ENCODE measurements around the gene INTS7. TPM values are rescaled to one million over a fixed set of nuclear protein-coding genes. Genes with fewer than 3 reads are reported as not detected.

The INTS7 gene
- total RNA-seq, 1 donor from 2014 or later = 34.4 TPM

DNA sequence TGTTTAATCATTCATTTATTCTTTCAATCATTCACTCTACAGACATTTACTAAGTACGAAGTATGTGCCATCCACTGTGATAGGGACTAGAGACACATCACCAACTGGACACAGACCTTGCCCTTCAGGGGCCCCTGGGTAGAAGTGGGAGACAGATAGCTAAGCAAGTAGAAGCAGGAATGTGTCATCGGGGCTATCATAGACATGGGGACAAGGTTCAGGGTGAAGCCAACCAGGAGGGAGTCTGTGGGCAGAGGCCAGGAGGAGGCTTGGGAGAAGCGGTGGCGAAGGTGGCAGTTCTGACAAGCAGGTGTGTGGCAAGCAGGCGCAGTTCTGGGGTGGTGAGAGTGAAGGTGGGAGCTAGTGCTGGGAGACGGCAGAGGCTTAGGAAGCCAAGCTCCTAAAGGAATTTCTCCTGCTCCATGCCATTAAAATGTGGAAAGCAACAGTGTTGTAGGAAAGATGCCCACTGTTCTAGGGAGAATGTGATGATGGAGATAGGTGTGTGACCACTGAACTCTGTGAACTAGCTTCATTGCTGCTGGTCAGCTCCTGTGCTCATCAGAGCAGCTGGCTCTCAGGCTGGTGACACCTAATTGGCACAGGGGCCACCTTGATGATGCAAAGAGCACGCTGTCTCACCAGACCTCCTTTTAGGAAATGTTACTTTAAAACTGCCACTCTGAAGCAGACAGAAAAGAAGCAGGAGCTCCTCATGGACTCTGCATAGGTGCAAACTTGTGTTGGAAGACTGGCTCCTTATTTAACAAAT lies 125.1 kb downstream of the INTS7 start:
- H3K36me3 Mint-ChIP-seq (ENCODE audit: low read depth) = no peaks in the 10 kb centered on the region
- intact Hi-C loops (cut with micrococcal nuclease) = no loop called here
- no peak overlapping the region for H3K4me3 Mint-ChIP-seq
- peaks cover 22% of the 10 kb centered on the region for H3K27me3 Mint-ChIP-seq
- no peak overlapping the region for H3K27ac Mint-ChIP-seq
- H3K9me3 Mint-ChIP-seq = peaks cover 2% of the 10 kb centered on the region
- DNase-seq = no peak
- H3K4me1 Mint-ChIP-seq = no peaks in the 10 kb centered on the region

DNA sequence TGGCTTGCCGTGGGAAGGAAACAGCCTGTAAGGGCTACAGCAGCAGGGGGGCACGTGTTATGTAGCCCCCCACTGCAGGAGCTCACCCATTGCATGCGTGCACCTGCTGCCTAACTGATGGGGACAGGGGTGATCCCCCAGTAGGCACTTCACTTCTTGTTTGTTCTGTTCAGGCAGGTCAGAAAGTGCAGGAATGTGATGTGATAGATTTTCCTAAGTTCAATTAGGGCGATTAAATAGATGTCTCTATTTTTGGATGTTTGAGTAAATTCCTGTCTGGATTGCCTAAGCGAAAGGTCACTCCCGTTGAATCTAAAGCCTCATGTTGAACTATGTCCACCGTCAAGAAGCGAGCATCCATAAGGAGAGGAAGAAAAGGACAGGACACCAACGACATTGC lies 126.0 kb downstream of the INTS7 start:
- DNase-seq = no peak
- no peaks in the 10 kb centered on the region for H3K4me1 Mint-ChIP-seq
- intact Hi-C loops (cut with micrococcal nuclease) = no loop called here
- peaks cover 19% of the 10 kb centered on the region for H3K27me3 Mint-ChIP-seq
- no peak overlapping the region for H3K27ac Mint-ChIP-seq
- peaks cover 2% of the 10 kb centered on the region for H3K9me3 Mint-ChIP-seq
- H3K36me3 Mint-ChIP-seq (ENCODE audit: low read depth) = no peaks in the 10 kb centered on the region
- no peak overlapping the region for H3K4me3 Mint-ChIP-seq

DNA sequence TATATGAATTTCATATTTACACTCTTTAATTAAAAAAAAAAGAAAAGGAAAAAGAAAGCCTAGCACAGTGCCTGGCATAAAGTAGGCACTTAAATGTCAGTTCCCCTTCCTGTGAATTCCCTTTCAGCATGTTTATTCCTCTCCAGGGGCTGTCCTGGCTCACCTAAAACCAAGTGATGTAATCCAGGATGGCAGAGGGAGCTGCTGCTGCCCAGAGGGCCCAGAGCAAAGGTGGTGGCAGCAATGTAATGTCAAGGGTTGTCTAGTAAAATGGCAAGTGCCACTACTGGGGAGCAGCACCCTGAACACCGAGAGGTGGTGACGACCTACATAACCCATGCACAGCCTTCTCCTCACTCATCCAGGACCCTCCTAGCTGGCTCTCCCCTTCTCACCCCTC lies 126.4 kb downstream of the INTS7 start:
- Mint-ChIP-seq H3K27ac (no peak overlapping the region), H3K36me3 (ENCODE audit: low read depth) (no peaks in the 10 kb centered on the region), H3K27me3 (peaks cover 19% of the 10 kb centered on the region), H3K9me3 (peaks cover 3% of the 10 kb centered on the region), H3K4me1 (no peaks in the 10 kb centered on the region), H3K4me3 (no peak overlapping the region)
- DNase-seq = no peak
- intact Hi-C loops (cut with micrococcal nuclease) = no loop called here

GRCh38 chr1:211908453-211908852 lies 126.9 kb downstream of the INTS7 start:
- Mint-ChIP-seq H3K9me3 (peaks cover 3% of the 10 kb centered on the region), H3K4me3 (no peak overlapping the region), H3K27me3 (peaks cover 19% of the 10 kb centered on the region), H3K4me1 (no peaks in the 10 kb centered on the region), H3K27ac (no peak overlapping the region), H3K36me3 (ENCODE audit: low read depth) (no peaks in the 10 kb centered on the region)
- no peak for DNase-seq
- intact Hi-C loops (cut with micrococcal nuclease) = no loop called here

DNA sequence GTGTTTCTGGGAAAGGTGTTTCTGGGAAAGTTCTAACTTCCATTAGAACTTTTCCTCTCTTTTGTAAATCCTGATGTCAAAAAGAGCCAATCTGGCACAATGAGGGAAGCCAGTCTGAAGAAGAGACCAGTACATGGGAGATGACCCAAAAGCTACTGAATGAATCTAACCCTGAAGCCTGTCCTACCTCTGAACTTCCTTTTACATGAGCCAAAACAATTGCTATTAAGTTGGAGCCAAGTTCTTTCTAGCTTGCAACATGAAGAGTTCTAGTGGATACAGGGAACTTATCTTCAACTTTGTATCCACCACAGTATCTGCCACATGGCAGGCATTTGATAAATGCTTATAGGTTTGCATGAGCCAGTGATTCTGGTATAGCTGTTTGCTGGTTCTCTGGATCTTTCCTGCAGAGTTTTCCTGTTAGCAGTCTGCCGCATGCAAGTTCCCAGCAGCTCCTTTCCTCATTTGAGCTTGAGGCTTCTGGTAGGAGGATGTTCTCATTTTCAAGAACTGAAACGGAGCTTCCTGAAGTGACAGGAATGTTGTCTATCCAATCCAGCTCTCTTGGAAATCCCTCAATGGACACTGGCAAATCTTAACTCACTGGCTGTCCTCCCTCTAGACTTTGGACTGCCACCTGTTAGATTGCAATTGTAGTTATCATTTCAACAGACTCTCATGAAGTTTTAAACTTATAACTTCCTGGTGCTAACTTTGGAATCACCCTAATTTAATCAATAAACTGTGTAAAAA lies 131.7 kb downstream of the INTS7 start:
- DNase-seq = no peak
- intact Hi-C loops (cut with micrococcal nuclease) = no loop called here
- Mint-ChIP-seq H3K4me1 (no peaks in the 10 kb centered on the region), H3K27me3 (peaks cover 9% of the 10 kb centered on the region), H3K4me3 (no peak overlapping the region), H3K36me3 (ENCODE audit: low read depth) (peaks cover 2% of the 10 kb centered on the region), H3K27ac (no peak overlapping the region), H3K9me3 (peaks cover 6% of the 10 kb centered on the region)

- Mint-ChIP-seq H3K27ac (no peak overlapping the region), H3K4me3 (no peak overlapping the region), H3K4me1 (no peaks in the 10 kb centered on the region), H3K27me3 (peaks cover 7% of the 10 kb centered on the region), H3K9me3 (peaks cover 6% of the 10 kb centered on the region), H3K36me3 (ENCODE audit: low read depth) (peaks cover 2% of the 10 kb centered on the region)
- intact Hi-C loops (cut with micrococcal nuclease) = no loop called here
- no peak for DNase-seq
Observed at GRCh38 chr1:211902624-211903291, 132.6 kb downstream of the INTS7 start.

DNA sequence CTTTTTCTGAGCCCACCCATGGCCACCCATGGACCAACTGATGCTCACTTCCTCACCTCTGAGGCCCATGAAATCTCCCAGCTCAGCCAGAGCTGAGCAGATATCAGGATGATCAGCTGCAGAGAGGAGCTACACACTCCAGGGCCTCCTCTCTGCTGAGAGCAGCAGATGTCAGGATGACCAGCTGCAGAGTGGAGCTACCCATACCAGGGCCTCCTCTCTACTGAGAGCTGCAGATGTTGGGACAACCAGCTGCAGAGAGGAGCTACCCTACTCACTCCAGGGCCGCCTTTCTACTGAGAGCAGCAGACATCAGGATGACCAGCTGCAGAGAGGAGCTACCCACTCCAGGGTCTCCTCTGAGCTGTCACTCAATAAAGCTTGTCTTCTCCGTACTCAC lies 133.4 kb downstream of the INTS7 start:
- Mint-ChIP-seq H3K27me3 (peaks cover 4% of the 10 kb centered on the region), H3K36me3 (ENCODE audit: low read depth) (peaks cover 2% of the 10 kb centered on the region), H3K4me3 (no peak overlapping the region), H3K27ac (no peak overlapping the region), H3K9me3 (peaks cover 6% of the 10 kb centered on the region), H3K4me1 (no peaks in the 10 kb centered on the region)
- no peak for DNase-seq
- intact Hi-C loops (cut with micrococcal nuclease) = no loop called here

- Mint-ChIP-seq H3K4me1 (no peaks in the 10 kb centered on the region), H3K36me3 (ENCODE audit: low read depth) (peaks cover 2% of the 10 kb centered on the region), H3K4me3 (no peak overlapping the region), H3K9me3 (peaks cover 6% of the 10 kb centered on the region), H3K27me3 (peaks cover 2% of the 10 kb centered on the region), H3K27ac (no peak overlapping the region)
- DNase-seq = no peak
- intact Hi-C loops (cut with micrococcal nuclease) = no loop called here
Observed at GRCh38 chr1:211900441-211900840, 134.9 kb downstream of the INTS7 start.

DNA sequence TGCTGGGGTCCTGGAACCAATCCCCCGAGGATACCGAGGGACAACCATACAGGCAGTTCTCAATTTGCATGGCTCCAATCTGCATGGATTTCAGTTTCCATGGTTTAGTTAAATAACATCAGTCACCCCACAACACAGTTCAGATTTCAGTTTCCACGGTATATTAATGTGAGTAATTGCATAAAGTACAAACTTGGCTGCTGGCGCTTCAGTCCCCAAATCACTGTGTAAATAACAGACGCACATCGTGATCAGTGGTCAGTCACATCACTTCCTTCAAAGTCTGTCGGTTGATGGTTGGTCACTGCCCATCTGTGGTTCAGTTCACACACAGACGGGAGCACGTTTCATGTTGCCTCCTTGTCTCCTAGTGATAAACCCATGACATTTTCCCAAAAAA lies 138.4 kb downstream of the INTS7 start:
- Mint-ChIP-seq H3K9me3 (no peaks in the 10 kb centered on the region), H3K4me1 (no peaks in the 10 kb centered on the region), H3K27me3 (peaks cover 13% of the 10 kb centered on the region), H3K4me3 (no peak overlapping the region), H3K27ac (no peak overlapping the region), H3K36me3 (ENCODE audit: low read depth) (peaks cover 2% of the 10 kb centered on the region)
- intact Hi-C loops (cut with micrococcal nuclease) = no loop called here
- no peak for DNase-seq

DNA sequence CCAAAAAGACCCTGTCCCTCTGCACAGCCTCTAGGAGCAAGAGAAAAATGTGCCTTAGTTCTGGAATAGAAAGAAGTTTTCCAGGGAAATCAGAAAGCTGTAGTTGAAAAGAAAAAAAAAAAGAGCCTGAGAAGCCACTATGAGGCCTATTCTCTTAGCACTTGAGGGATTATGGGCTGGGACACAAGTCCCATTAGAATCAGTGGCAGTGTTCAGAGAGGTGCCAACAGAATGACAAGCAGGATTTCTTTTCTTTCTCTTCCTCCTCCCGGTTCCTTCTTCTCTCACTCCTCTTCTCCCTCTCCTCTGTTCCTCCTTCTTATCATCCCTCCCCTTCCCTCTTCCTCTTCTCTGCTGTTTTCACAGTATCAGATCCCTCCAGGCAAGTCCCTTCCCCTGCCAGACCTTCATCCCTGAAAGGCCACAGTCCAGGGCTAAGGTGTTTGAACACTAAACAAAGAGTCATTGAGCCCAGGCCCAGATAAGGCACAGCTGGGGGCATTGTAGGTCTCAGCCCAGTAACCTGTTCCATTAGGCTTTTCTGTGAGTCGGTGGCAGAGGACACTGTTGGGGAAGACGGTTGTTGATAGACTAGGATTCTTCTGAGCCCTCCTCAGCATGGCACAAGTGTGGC lies 140.1 kb downstream of the INTS7 start:
- Mint-ChIP-seq H3K36me3 (ENCODE audit: low read depth) (no peaks in the 10 kb centered on the region), H3K9me3 (no peaks in the 10 kb centered on the region), H3K27me3 (peaks cover 13% of the 10 kb centered on the region), H3K27ac (no peak overlapping the region), H3K4me1 (no peaks in the 10 kb centered on the region), H3K4me3 (no peak overlapping the region)
- intact Hi-C loops (cut with micrococcal nuclease) = no loop called here
- no peak for DNase-seq

DNA sequence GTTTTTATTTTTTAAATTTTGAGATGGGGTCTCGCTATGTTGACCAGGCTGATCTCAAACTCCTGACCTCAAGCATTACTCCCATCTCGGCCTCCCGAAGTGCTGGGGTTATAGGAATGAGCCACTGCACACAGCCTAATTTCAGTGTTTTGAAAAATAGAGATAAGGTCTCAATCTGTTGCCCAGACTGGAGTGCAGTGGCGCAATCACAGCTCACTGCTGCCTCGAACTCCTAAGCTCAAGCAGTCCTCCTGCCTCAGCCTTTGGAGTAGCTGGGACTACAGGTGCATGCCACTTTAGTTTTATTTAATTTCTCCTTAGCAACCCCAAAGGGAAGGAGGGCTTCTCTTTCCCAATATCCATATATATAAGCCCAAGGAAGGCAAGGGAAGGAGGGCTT lies 141.0 kb downstream of the INTS7 start:
- intact Hi-C loops (cut with micrococcal nuclease) = no loop called here
- no peaks in the 10 kb centered on the region for H3K9me3 Mint-ChIP-seq
- no peaks in the 10 kb centered on the region for H3K4me1 Mint-ChIP-seq
- no peaks in the 10 kb centered on the region for H3K36me3 Mint-ChIP-seq (ENCODE audit: low read depth)
- no peak for DNase-seq
- H3K27ac Mint-ChIP-seq = no peak overlapping the region
- no peak overlapping the region for H3K4me3 Mint-ChIP-seq
- H3K27me3 Mint-ChIP-seq = peaks cover 13% of the 10 kb centered on the region

DNA sequence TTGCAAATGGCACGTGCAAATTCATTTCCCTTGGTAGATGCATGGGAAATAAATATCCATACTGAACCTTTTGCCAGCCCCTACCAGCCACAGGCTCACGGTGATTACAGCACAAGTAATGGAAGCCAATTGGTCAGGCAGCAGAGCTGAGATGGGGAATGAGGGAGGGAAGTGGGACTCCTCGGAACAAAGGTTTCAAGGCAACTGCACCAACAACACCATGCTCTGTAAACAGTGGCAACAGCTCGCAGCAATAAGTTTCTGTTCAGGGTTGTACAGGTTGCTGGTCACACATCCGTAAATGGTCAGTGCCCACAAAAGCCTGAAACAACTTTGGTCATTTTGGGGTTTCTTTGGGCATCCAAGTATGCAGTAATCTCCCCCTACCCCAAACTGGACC lies 142.1 kb downstream of the INTS7 start:
- Mint-ChIP-seq H3K9me3 (no peaks in the 10 kb centered on the region), H3K36me3 (ENCODE audit: low read depth) (no peaks in the 10 kb centered on the region), H3K4me3 (no peak overlapping the region), H3K4me1 (no peaks in the 10 kb centered on the region), H3K27me3 (peaks cover 13% of the 10 kb centered on the region), H3K27ac (no peak overlapping the region)
- no peak for DNase-seq
- intact Hi-C loops (cut with micrococcal nuclease) = no loop called here

GRCh38 chr1:211892577-211892976 lies 142.8 kb downstream of the INTS7 start:
- no peak overlapping the region for H3K4me3 Mint-ChIP-seq
- intact Hi-C loops (cut with micrococcal nuclease) = no loop called here
- no peak overlapping the region for H3K27ac Mint-ChIP-seq
- H3K36me3 Mint-ChIP-seq (ENCODE audit: low read depth) = no peaks in the 10 kb centered on the region
- no peak for DNase-seq
- peaks cover 13% of the 10 kb centered on the region for H3K27me3 Mint-ChIP-seq
- H3K4me1 Mint-ChIP-seq = peaks cover 5% of the 10 kb centered on the region
- no peaks in the 10 kb centered on the region for H3K9me3 Mint-ChIP-seq

DNA sequence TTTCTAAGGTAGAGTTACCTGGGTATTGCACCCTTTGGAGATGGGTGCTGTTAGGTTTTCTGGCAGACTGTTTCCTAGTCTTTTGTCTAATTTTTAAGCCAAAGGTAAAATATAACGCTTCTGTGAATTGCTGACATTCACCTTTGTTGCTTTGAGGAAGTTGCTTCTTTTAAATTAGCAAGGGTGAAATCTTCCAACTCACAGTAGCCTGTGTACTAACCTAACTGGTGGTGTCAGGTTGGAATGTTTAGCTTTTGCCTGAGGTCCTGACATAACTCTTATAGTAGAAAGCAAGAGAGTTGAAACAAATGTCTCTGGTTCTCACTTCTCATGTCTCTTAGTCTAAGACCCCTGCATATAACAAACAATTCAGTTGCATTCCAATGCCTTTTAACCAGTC lies 143.6 kb downstream of the INTS7 start:
- Mint-ChIP-seq H3K36me3 (ENCODE audit: low read depth) (no peaks in the 10 kb centered on the region), H3K4me3 (no peak overlapping the region), H3K9me3 (no peaks in the 10 kb centered on the region), H3K4me1 (peaks cover 7% of the 10 kb centered on the region), H3K27me3 (peaks cover 16% of the 10 kb centered on the region), H3K27ac (no peak overlapping the region)
- intact Hi-C loops (cut with micrococcal nuclease) = no loop called here
- DNase-seq = no peak
